RPMI8226 (cell line): ENCODE results near the gene ZNF283.
A peak's percentile ranks its signal among the peaks of the same experiment; 100 is the strongest.
"Not testable (repeated sequence)": the region's sequence is repeated elsewhere in the genome, so short reads cannot be mapped to it uniquely, and the experiment has no call there.

ENCODE experiments used
- DNase-seq: peaks from one replicate; pipeline ENCODE4 v3.0.0-alpha.2; 2015

ZNF283 gene

GRCh38 chr19:43802216-43802951 is 24.7 kb upstream of the ZNF283 start, which contains the start of gene LYPD5:
Gene LYPD5, minus strand, starts transcription at chr19:43802447. Its CDS starts 67 bp downstream, at chr19:43802380.
- DNase-seq = no peak

GRCh38 chr19:43804432-43804831 is 22.7 kb upstream of the ZNF283 start:
- no peak for DNase-seq

GRCh38 chr19:43806401-43806800 is 20.7 kb upstream of the ZNF283 start:
- DNase-seq = not testable (repeated sequence)

- DNase-seq = no peak
Observed at GRCh38 chr19:43806848-43807247, 20.3 kb upstream of the ZNF283 start.

- no peak for DNase-seq
Observed at GRCh38 chr19:43807651-43808050, 19.5 kb upstream of the ZNF283 start.

GRCh38 chr19:43809762-43810696 is 17.1 kb upstream of the ZNF283 start:
- DNase-seq = peak; percentile 57

GRCh38 chr19:43811837-43812236 is 15.3 kb upstream of the ZNF283 start:
- DNase-seq = no peak

- DNase-seq = no peak
Observed at GRCh38 chr19:43812259-43812658, 14.9 kb upstream of the ZNF283 start.

GRCh38 chr19:43812688-43813087 is 14.4 kb upstream of the ZNF283 start:
- no peak for DNase-seq

- DNase-seq = no peak
Observed at GRCh38 chr19:43814663-43815352, 12.3 kb upstream of the ZNF283 start.

- DNase-seq = not testable (repeated sequence)
Observed at GRCh38 chr19:43817454-43817853, 9.7 kb upstream of the ZNF283 start.

GRCh38 chr19:43818500-43818899 is 8.6 kb upstream of the ZNF283 start:
- DNase-seq = no peak

GRCh38 chr19:43820098-43820883 is 6.8 kb upstream of the ZNF283 start:
- DNase-seq = no peak

- DNase-seq = no peak
Observed at GRCh38 chr19:43820884-43821215, 6.3 kb upstream of the ZNF283 start.

- not testable (repeated sequence) for DNase-seq
Observed at GRCh38 chr19:43823856-43824255, 3.3 kb upstream of the ZNF283 start.

- not testable (repeated sequence) for DNase-seq
Observed at GRCh38 chr19:43824572-43824971, 2.5 kb upstream of the ZNF283 start.

- DNase-seq = no peak
Observed at GRCh38 chr19:43839139-43839538, 12.0 kb downstream of the ZNF283 start.

- DNase-seq = no peak
Observed at GRCh38 chr19:43842007-43842406, 14.9 kb downstream of the ZNF283 start.

- no peak for DNase-seq
Observed at GRCh38 chr19:43847246-43847645, 20.1 kb downstream of the ZNF283 start.

GRCh38 chr19:43847884-43848283 is 20.8 kb downstream of the ZNF283 start:
- DNase-seq = no peak

- no peak for DNase-seq
Observed at GRCh38 chr19:43848821-43849220, 21.7 kb downstream of the ZNF283 start.

- no peak for DNase-seq
Observed at GRCh38 chr19:43858174-43858573, 31.1 kb downstream of the ZNF283 start.

GRCh38 chr19:43866923-43867322 is 39.8 kb downstream of the ZNF283 start:
- not testable (repeated sequence) for DNase-seq
